Natural killer cell (primary cell): ENCODE data around the gene ZNF460. TPM values are rescaled to one million over a fixed set of nuclear protein-coding genes. Genes with fewer than 3 reads are reported as not detected.

Source experiments
- ATAC-seq, 3 donors: fragments of 150-1000 bp in 2 of 3; fragments of 200-7000 bp in 1 of 3; cut with Tn5 transposase; 1 replicate in 1 of 3; 2 replicates in 2 of 3; pipeline ENCODE4 v1.10.0; 2021; ENCODE audit warnings: mild to moderate bottlenecking in 2 of 3, moderate library complexity in 2 of 3
- DNase-seq, 2 donors: peaks; one replicate each; pipeline versions ENCODE4 v3.0.0 to v3.0.0-alpha.2; 2013 to 2021; ENCODE audit warnings: mixed read lengths in 1 of 2
- H3K27ac ChIP-seq: one replicate; pipeline ENCODE4 v1.5.1; 2013; ENCODE audit warnings: mild to moderate bottlenecking, low read length
- H3K27me3 ChIP-seq: one replicate; pipeline ENCODE4 v1.6.1; 2013; ENCODE audit warnings: low read length; ENCODE audit not compliant: control insufficient read depth, insufficient read depth
- H3K36me3 ChIP-seq: one replicate; pipeline ENCODE4 v1.6.1; 2013; ENCODE audit warnings: low read length; ENCODE audit not compliant: control insufficient read depth, insufficient read depth
- H3K4me1 ChIP-seq: one replicate; pipeline ENCODE4 v1.6.1; 2013; ENCODE audit warnings: low read length; ENCODE audit not compliant: control insufficient read depth, insufficient read depth
- H3K4me3 ChIP-seq: one replicate; pipeline ENCODE4 v1.5.1; 2013; ENCODE audit warnings: low read length
- H3K9me3 ChIP-seq: one replicate; pipeline ENCODE4 v1.6.1; 2013; ENCODE audit warnings: low read length; ENCODE audit not compliant: control insufficient read depth, insufficient read depth
- H3K27ac Mint-ChIP-seq, 2 donors: one replicate each; pipeline ENCODE4 v1.8.0; 2022; ENCODE audit warnings: mild to moderate bottlenecking in 2 of 2, mixed read lengths in 2 of 2, moderate library complexity in 1 of 2
- H3K27me3 Mint-ChIP-seq, 2 donors: one replicate each; pipeline ENCODE4 v1.8.0; 2022; ENCODE audit warnings: low read depth in 2 of 2, mixed read lengths in 2 of 2
- H3K36me3 Mint-ChIP-seq: one replicate; pipeline ENCODE4 v1.8.0; 2022; ENCODE audit warnings: mixed read lengths
- H3K4me1 Mint-ChIP-seq, 2 donors: one replicate each; pipeline ENCODE4 v1.8.0; 2022; ENCODE audit warnings: mixed read lengths in 2 of 2
- H3K4me3 Mint-ChIP-seq: one replicate; pipeline ENCODE4 v1.8.0; 2022; ENCODE audit warnings: mild to moderate bottlenecking, moderate library complexity, mixed read lengths
- H3K9me3 Mint-ChIP-seq, 2 donors: one replicate each; pipeline ENCODE4 v1.8.0; 2022; ENCODE audit warnings: mixed read lengths in 2 of 2
- WGBS: methylation state at CpG from one replicate; pipeline ENCODE4 v1.1.7; 2013; ENCODE audit warnings: missing lambda C conversion rate; ENCODE audit not compliant: insufficient coverage; 5-methylcytosine and 5-hydroxymethylcytosine counted together
- intact Hi-C: fragments of 100-400 bp; cut with micrococcal nuclease; formaldehyde crosslinking; loops from one replicate; pipeline ENCODE4 v1.14.2; 2022
- total RNA-seq, 4 donors: library from RNA; stranded (reverse); fragments of 120-200 nt in 1 of 4; gene quantifications; one replicate each; pipeline versions ENCODE4 v1.2.3 to v1.2.4, GENCODE V29; 2013 to 2022
- TF ChIP-seq, protein P1 (sequence below): fragments of 200-600 bp; IDR thresholded peaks from one replicate; pipeline ENCODE4 v1.8.0; 2022; ENCODE audit warnings: antibody characterized with exemption

The ZNF460 gene
- total RNA-seq, 3 donors from 2014 or later (not counting 1 experiment from before 2014, with no cell fraction given) = 67.8 to 74.1 (median 69.7) TPM

DNA sequence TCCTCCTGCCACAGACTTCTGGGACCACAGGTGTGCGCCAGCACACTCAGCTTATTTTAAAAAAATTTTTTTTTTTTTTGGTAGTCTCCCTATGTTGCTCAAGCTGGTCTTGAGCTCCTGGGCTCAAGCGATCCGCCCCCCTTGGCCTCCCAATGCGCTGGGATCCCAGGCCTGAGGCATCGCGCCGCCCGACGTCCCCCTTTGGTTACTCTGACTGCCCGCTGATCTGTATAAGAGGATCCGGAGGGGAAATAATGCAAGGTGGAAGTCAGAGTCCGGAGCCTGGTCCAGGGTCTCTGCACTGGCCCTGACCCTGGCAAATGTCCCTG is 40.3 kb upstream of the ZNF460 start:
- ATAC-seq = no peak
- Mint-ChIP-seq H3K4me1 (peaks cover 29 to 34% of the 10 kb centered on the region in 2 donors), H3K4me3 (peak overlapping the region; percentile 95), H3K9me3 (no peaks in the 10 kb centered on the region), H3K27ac (peak overlapping the region; percentile 94 to 96), H3K36me3 (no peaks in the 10 kb centered on the region), H3K27me3 (no peaks in the 10 kb centered on the region)
- 32% methylated on average over 12 of the region's 12 CpGs for whole genome bisulfite sequencing
- DNase-seq = no peak
- TF ChIP-seq, protein P1, sequence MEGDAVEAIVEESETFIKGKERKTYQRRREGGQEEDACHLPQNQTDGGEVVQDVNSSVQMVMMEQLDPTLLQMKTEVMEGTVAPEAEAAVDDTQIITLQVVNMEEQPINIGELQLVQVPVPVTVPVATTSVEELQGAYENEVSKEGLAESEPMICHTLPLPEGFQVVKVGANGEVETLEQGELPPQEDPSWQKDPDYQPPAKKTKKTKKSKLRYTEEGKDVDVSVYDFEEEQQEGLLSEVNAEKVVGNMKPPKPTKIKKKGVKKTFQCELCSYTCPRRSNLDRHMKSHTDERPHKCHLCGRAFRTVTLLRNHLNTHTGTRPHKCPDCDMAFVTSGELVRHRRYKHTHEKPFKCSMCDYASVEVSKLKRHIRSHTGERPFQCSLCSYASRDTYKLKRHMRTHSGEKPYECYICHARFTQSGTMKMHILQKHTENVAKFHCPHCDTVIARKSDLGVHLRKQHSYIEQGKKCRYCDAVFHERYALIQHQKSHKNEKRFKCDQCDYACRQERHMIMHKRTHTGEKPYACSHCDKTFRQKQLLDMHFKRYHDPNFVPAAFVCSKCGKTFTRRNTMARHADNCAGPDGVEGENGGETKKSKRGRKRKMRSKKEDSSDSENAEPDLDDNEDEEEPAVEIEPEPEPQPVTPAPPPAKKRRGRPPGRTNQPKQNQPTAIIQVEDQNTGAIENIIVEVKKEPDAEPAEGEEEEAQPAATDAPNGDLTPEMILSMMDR = no peak
- Histone ChIP-seq H3K27me3 (no peaks in the 10 kb centered on the region), H3K27ac (peak overlapping the region; percentile 87), H3K4me3 (peak overlapping the region; percentile 78), H3K4me1 (peaks cover 22% of the 10 kb centered on the region), H3K9me3 (no peaks in the 10 kb centered on the region), H3K36me3 (peaks cover 9% of the 10 kb centered on the region)
- intact Hi-C loops = loop anchor here (1.0 to 2.0 kb wide), 4 partner anchors 40 to 123 kb away; partner anchors contain the start of genes TRAPPC2B, ZNF304, ZNF460 and ZNF543

DNA sequence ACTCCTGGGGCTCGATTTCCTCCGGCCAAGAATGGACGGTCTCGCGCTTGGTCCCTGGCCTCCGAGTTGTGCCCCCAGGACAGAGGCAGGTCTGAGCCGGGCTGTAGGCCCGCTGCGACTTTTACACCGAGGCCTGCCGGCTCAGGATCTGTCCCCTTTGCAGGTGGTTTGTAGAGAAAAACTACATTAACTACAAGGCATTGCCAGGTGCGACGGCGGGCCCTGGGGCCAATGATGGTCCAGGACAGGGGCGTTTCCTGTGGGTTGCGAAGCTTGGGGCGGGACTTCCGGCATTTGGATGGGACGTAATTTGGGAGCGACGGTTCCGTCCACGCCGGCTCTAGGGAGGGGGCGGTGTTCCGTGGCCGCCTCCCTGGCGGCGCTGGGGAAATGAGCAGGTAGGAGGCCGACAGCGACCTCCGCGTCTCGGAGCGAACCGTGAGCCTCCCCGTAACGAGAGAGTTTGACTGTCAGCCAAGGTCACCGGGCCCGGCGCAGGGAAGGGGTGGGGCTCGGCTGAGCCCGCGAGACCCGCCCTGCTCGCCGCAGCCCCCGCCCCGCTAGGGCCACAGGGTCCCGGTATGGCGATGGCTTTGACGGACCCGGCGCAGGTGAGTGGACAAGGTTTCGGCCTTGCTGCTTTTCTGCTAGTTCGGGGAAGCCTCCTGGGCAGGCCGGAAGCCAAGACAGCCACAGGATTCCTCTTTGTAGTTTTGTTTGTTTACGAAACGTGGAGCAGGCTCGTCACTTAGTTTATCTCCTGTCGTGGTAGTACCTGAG is 39.8 kb upstream of the ZNF460 start, which contains the start of gene ZNF805:
Gene ZNF805, plus strand, starts transcription at position 322 of the 780 bp plus-strand sequence. Its CDS starts 260 bp downstream, at position 582.
- WGBS = under 1% methylated on average over 61 of the region's 61 CpGs
- intact Hi-C loops = loop anchor here (1.0 to 2.0 kb wide), 4 partner anchors 40 to 123 kb away; partner anchors contain the start of genes TRAPPC2B, ZNF304, ZNF460 and ZNF543
- no peaks in the 10 kb centered on the region for H3K27me3 ChIP-seq

DNA sequence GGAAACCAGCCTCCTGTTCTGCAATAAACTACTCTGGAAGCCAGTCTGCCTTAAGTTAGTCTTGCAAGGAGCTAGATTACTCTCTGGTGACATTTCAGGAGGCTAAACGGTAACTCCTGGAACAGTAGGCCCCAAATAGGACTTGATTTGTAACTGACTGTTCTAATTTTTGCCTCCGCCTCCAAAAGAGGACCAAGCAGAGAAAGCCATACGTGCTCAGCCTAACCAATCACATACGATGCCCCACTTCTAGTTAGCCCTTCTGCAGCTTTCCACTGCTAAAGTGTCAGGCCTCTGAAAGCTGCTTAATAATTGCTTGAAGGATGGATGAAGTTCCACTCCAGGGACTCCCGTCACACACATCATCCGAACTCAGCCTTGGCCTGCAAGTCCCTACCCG is 39.1 kb upstream of the ZNF460 start:
- Histone ChIP-seq H3K27ac (peak overlapping the region; percentile 87), H3K4me3 (peak overlapping the region; percentile 78), H3K4me1 (peaks cover 22% of the 10 kb centered on the region), H3K36me3 (peaks cover 16% of the 10 kb centered on the region), H3K9me3 (no peaks in the 10 kb centered on the region), H3K27me3 (no peaks in the 10 kb centered on the region)
- ATAC-seq (peak in 1 of 3 donors; percentile 3), DNase-seq (no peak)
- Mint-ChIP-seq H3K4me1 (peaks cover 29 to 34% of the 10 kb centered on the region in 2 donors), H3K27ac (peak overlapping the region; percentile 94 to 96), H3K4me3 (peak overlapping the region; percentile 95), H3K36me3 (no peaks in the 10 kb centered on the region), H3K9me3 (no peaks in the 10 kb centered on the region), H3K27me3 (no peaks in the 10 kb centered on the region)
- 36% methylated on average over 7 of the region's 7 CpGs for WGBS
- intact Hi-C loops = loop anchor here (2.0 kb wide), 1 partner anchor 110 kb away; the partner anchor contains the start of gene ZNF304
- TF ChIP-seq, protein P1 = no peak

More for the DNA sequence above, 39.8 kb upstream of the ZNF460 start, which contains the start of gene ZNF805:
- Histone ChIP-seq H3K4me3 (peak within 1 kb of the TSS; percentile 78), H3K27ac (peak within 1 kb of the TSS; percentile 87), H3K9me3 (no peaks in the 10 kb centered on the region), H3K4me1 (peaks cover 22% of the 10 kb centered on the region), H3K36me3 (peaks cover 12% of the 10 kb centered on the region)
- Mint-ChIP-seq H3K4me1 (peaks cover 29 to 34% of the 10 kb centered on the region in 2 donors), H3K9me3 (no peaks in the 10 kb centered on the region), H3K36me3 (no peaks in the 10 kb centered on the region), H3K27ac (peak within 1 kb of the TSS; percentile 94 to 96), H3K27me3 (no peaks in the 10 kb centered on the region), H3K4me3 (peak within 1 kb of the TSS; percentile 95)
- TF ChIP-seq, protein P1 = no peak
- ATAC-seq (peak; percentile 92 to 97 (median 94)), DNase-seq (peak; percentile 89 to 98)
